Measurements from ENCODE around the gene NEIL1. TPM values are rescaled to one million over a fixed set of nuclear protein-coding genes. Genes with fewer than 3 reads are reported as not detected.

Gene NEIL1
- total RNA-seq, 4 donors from 2014 or later, result 25.2 to 71.9 (median 48.8) TPM

DNA sequence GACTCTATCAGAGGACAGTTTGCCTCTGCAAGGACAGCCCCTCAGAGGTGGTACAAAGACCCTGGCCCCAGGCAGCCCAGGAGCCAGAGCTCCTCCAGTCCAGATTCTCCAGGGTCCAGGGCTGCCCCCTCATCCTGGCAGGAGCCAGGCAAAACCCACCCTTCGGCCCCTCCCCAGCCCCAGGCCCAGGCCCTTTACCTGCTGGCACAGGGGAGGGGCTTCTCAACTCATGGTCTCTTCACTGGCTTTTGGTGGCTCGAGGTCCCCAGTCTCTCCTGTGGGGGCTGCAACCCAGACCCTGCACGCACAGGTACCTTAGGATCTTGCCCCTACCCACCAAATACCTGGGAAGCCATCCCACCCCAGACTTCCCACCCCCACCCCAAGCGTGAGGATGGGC lies 8.5 kb downstream of the NEIL1 start:
- no peak for DNase-seq
- Histone ChIP-seq H3K27ac (no peak overlapping the region), H3K4me1 (no peaks in the 10 kb centered on the region), H3K36me3 (peaks cover 19 to 26% of the 10 kb centered on the region in 2 donors), H3K9me3 (no peaks in the 10 kb centered on the region), H3K27me3 (no peaks in the 10 kb centered on the region), H3K4me3 (replicated peaks in 1 of 3) (no peak overlapping the region)
- intact Hi-C loops (cut with DNase I), result no loop called here
- WGBS, 2 donors, result 90 to 100% methylated on average over 1 to 3 of the region's 4 CpGs
- TF ChIP-seq CTCF (IDR thresholded peaks at IDR 0.05) (no peak), POLR2A (IDR thresholded peaks at IDR 0.05) (no peak)

DNA sequence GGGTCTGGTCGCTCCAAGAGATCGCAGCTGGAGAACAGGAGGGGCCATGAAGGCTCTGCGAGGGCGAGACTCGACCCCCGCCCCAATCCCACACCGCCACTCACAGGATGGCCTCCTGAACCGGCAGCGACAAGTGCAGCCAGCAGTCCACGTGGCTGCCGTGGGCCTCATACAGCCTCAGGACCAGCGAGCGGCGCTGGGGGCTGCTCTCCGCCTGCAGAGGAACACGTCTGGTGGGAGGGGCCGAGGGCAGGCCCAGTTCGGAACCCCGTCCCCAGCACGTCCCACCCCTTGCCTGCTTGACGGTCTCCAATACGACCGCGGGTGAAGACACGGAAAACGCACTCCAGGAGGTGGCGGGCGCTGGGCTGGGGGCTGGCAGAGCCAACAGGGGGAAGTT lies 9.2 kb downstream of the NEIL1 start:
- DNase-seq, result no peak
- Histone ChIP-seq H3K27me3 (no peaks in the 10 kb centered on the region), H3K4me3 (replicated peaks in 1 of 3) (no peak overlapping the region), H3K9me3 (no peaks in the 10 kb centered on the region), H3K4me1 (no peaks in the 10 kb centered on the region), H3K27ac (no peak overlapping the region), H3K36me3 (peaks cover 20 to 28% of the 10 kb centered on the region in 2 donors)
- WGBS, 2 donors, result 82 to 93% methylated on average over 13 to 18 of the region's 28 CpGs
- intact Hi-C loops (cut with DNase I), result no loop called here
- TF ChIP-seq POLR2A (IDR thresholded peaks at IDR 0.05) (no peak), CTCF (IDR thresholded peaks at IDR 0.05) (no peak)

- DNase-seq, result no peak
- no peaks in the 10 kb centered on the region for H3K4me1 ChIP-seq
- intact Hi-C loops (cut with DNase I), result no loop called here
- H3K36me3 ChIP-seq, result peaks cover 24 to 33% of the 10 kb centered on the region in 2 donors
- no peak for TF ChIP-seq POLR2A (IDR thresholded peaks at IDR 0.05)
- TF ChIP-seq CTCF (IDR thresholded peaks at IDR 0.05), result no peak
- no peak overlapping the region for H3K27ac ChIP-seq
- no peaks in the 10 kb centered on the region for H3K9me3 ChIP-seq
- 96 to 97% methylated on average over 14 to 19 of the region's 20 CpGs for WGBS, 2 donors
- H3K27me3 ChIP-seq, result no peaks in the 10 kb centered on the region
- H3K4me3 ChIP-seq (replicated peaks in 1 of 3), result no peak overlapping the region
Observed at GRCh38 chr15:75356517-75356916, 9.7 kb downstream of the NEIL1 start.

- Histone ChIP-seq H3K27ac (no peak overlapping the region), H3K4me1 (no peaks in the 10 kb centered on the region), H3K9me3 (no peaks in the 10 kb centered on the region), H3K4me3 (replicated peaks in 1 of 3) (no peak overlapping the region), H3K36me3 (peaks cover 24 to 43% of the 10 kb centered on the region in 2 donors), H3K27me3 (no peaks in the 10 kb centered on the region)
- WGBS, 2 donors, result 92 to 97% methylated on average over 8 to 13 of the region's 17 CpGs
- no peak for DNase-seq
- intact Hi-C loops (cut with DNase I), result no loop called here
- TF ChIP-seq POLR2A (IDR thresholded peaks at IDR 0.05), result no peak
- TF ChIP-seq CTCF (IDR thresholded peaks at IDR 0.05), result no peak
Observed at GRCh38 chr15:75357976-75358673, 11.3 kb downstream of the NEIL1 start.

DNA sequence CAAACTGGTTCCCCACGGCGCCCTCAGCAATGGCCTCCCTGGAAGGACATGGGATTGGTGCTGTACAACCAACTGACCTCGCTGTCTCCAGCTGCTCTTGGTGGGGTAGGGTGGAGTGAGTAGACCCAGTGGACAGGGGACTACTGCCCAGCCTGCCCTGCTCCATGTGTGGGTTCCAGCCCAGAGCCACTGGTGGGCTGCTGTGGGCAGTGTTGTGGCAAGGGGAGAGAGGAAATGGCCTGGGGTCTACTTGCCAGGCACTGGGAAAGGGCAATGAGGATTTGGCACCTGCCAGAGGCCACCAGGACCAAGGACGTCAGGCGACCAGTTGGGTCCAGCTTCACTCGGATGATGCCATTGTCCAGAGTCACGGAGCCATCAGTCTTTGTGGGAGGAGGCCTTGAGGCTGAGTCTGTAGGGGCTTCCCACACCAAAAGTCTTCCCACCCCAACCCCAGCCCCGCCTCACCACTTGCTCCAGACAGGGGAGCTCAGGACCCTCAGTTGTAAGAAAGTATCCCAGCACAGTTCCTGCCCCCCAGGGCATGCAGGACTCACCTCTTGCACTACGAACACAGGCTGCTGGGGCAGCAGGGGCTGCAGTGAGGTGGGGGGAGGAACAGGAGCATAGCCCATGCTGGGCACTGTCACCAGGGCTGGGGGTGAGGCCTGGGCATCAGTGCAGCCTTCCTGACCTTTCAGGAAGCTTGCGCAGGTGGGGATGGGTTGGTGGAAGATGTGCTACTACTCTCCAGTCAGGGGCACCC lies 12.1 kb downstream of the NEIL1 start:
- no peak overlapping the region for H3K4me3 ChIP-seq (replicated peaks in 1 of 3)
- H3K27ac ChIP-seq, result no peak overlapping the region
- TF ChIP-seq CTCF (IDR thresholded peaks at IDR 0.05), result no peak
- intact Hi-C loops (cut with DNase I), result no loop called here
- no peaks in the 10 kb centered on the region for H3K4me1 ChIP-seq
- 98 to 99% methylated on average over 8 to 9 of the region's 10 CpGs for WGBS, 2 donors
- H3K36me3 ChIP-seq, result peaks cover 24 to 46% of the 10 kb centered on the region in 2 donors
- H3K9me3 ChIP-seq, result no peaks in the 10 kb centered on the region
- no peaks in the 10 kb centered on the region for H3K27me3 ChIP-seq
- DNase-seq, result no peak

Measured in thyroid gland (tissue), 4 donors.